Common myeloid progenitor, CD34-positive (primary cell): ENCODE measurements around the gene AGPAT3.

ENCODE experiments used
- CTCF ChIA-PET: fragments of 350-600 bp; sonication (Branson Sonifier 250); formaldehyde crosslinking; loops from one replicate; lab custom pipeline; 2021; ENCODE audit warnings: antibody characterized with exemption; lab: Charles Lee
- POLR2A ChIA-PET: fragments of 350-600 bp; sonication (Branson Sonifier 250); formaldehyde crosslinking; loops from one replicate; lab custom pipeline; 2021; ENCODE audit warnings: antibody characterized with exemption; lab: Charles Lee
- DNase-seq, 3 donors: peaks; one replicate each; pipeline versions ENCODE4 v3.0.0 to v3.0.0-alpha.2; 2013
- H3K27ac ChIP-seq, 2 experiments: 1 replicate in 1 of 2; 2 replicates in 1 of 2; pipeline ENCODE4 v1.7.0; 2013; ENCODE audit warnings: inconsistent platforms in 2 of 2, low read length in 2 of 2, mild to moderate bottlenecking in 2 of 2, low read depth in 1 of 2, moderate library complexity in 1 of 2; ENCODE audit not compliant: severe bottlenecking in 2 of 2, insufficient read depth in 1 of 2, poor library complexity in 1 of 2
- H3K27me3 ChIP-seq, 5 experiments: replicated peaks in 2 of 5; 1 replicate in 3 of 5; 2 replicates in 2 of 5; pipeline versions ENCODE4 v1.6.1 to v1.7.0; 2013; ENCODE audit warnings: low read length in 4 of 5, mild to moderate bottlenecking in 2 of 5, moderate library complexity in 2 of 5, inconsistent platforms in 1 of 5; ENCODE audit not compliant: insufficient read depth in 5 of 5, control insufficient read depth in 4 of 5
- H3K36me3 ChIP-seq, 4 experiments: 1 replicate in 2 of 4; 2 replicates in 2 of 4; pipeline versions ENCODE4 v1.6.1 to v1.7.0; 2013; ENCODE audit warnings: low read length in 3 of 4, control low read depth in 1 of 4, mild to moderate bottlenecking in 1 of 4; ENCODE audit not compliant: control insufficient read depth in 4 of 4, insufficient read depth in 4 of 4
- H3K4me1 ChIP-seq, 4 experiments: 1 replicate in 3 of 4; 2 replicates in 1 of 4; pipeline versions ENCODE4 v1.6.1 to v1.7.1; 2013; ENCODE audit warnings: low read length in 3 of 4, mild to moderate bottlenecking in 3 of 4, control low read depth in 1 of 4, inconsistent platforms in 1 of 4, moderate library complexity in 1 of 4; ENCODE audit not compliant: control insufficient read depth in 4 of 4, insufficient read depth in 4 of 4; ENCODE audit errors: control extremely low read depth in 1 of 4
- H3K4me3 ChIP-seq, 7 experiments: 1 replicate in 4 of 7; 2 replicates in 3 of 7; pipeline versions ENCODE4 v1.5.1 to v1.7.0; 2013; ENCODE audit warnings: mild to moderate bottlenecking in 7 of 7, low read length in 6 of 7, moderate library complexity in 6 of 7, inconsistent platforms in 2 of 7, low read depth in 2 of 7, control low read depth in 1 of 7; ENCODE audit not compliant: insufficient read depth in 4 of 7, control insufficient read depth in 1 of 7; ENCODE audit errors: extremely low read depth in 1 of 7
- H3K9me3 ChIP-seq, 5 experiments: 1 replicate in 4 of 5; 2 replicates in 1 of 5; pipeline versions ENCODE4 v1.6.1 to v1.7.1; 2013; ENCODE audit warnings: low read length in 4 of 5, mild to moderate bottlenecking in 2 of 5, inconsistent platforms in 1 of 5, low read depth in 1 of 5, moderate library complexity in 1 of 5; ENCODE audit not compliant: control insufficient read depth in 4 of 5, insufficient read depth in 2 of 5; ENCODE audit errors: control extremely low read depth in 1 of 5
- WGBS: methylation state at CpG from one replicate; pipeline ENCODE4 v1.1.5; 2013; ENCODE audit not compliant: insufficient coverage; 5-methylcytosine and 5-hydroxymethylcytosine counted together

AGPAT3 gene

DNA sequence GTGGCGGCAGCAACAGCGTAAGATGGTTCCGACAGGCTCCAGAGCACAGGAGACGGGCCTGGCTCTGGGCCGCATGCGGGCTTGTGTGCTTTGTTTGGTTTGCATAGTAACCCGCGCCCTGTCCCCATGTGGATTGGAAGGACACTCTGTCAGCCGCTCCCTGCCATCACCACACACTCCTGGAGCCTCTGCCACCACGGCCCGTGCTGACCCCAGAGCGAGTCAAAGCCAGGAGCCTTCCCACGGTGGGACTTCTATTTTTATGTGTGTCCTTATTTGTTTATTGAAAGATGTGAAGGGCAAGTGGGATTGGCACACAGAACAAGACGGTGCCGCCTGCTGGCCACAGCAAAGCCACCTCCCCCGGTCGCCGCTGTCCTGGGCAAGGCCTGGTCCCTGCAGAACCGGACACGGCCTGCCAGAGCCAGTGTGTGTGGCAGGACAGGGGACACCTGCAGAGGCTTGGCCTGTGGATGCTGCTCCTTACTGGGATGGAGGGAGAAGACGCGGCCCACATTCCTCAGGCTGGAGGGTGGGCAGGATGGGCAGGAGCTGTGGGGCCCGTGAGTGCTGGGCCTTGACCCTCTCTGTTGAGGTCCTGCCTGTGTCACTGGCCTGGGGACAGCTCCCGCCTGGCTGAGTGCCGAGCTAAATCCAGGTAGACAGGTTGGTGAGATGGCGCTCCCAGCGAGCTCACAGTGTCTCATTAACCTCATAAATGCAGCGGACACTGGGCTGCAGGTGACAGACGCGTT is 64.4 kb downstream of the AGPAT3 start:
- 94% methylated on average over 24 of the region's 30 CpGs for WGBS
- no peaks in the 10 kb centered on the region for H3K27me3 ChIP-seq
- no peak overlapping the region for H3K27ac ChIP-seq
- no peak for DNase-seq
- peaks cover 0 to 15% (median 3%) of the 10 kb centered on the region in 4 experiments for H3K4me1 ChIP-seq
- H3K36me3 ChIP-seq = peaks cover 0 to 21% (median 10%) of the 10 kb centered on the region in 4 experiments
- H3K9me3 ChIP-seq = no peaks in the 10 kb centered on the region
- no peak overlapping the region for H3K4me3 ChIP-seq
- ChIA-PET POLR2A (no interaction called here), CTCF (interaction anchor here (1.0 to 2.9 kb wide), 3 partner anchors 11 to 19 kb away, joined by 3 to 17 read pairs (median 7); no protein-coding TSS in a partner anchor)

DNA sequence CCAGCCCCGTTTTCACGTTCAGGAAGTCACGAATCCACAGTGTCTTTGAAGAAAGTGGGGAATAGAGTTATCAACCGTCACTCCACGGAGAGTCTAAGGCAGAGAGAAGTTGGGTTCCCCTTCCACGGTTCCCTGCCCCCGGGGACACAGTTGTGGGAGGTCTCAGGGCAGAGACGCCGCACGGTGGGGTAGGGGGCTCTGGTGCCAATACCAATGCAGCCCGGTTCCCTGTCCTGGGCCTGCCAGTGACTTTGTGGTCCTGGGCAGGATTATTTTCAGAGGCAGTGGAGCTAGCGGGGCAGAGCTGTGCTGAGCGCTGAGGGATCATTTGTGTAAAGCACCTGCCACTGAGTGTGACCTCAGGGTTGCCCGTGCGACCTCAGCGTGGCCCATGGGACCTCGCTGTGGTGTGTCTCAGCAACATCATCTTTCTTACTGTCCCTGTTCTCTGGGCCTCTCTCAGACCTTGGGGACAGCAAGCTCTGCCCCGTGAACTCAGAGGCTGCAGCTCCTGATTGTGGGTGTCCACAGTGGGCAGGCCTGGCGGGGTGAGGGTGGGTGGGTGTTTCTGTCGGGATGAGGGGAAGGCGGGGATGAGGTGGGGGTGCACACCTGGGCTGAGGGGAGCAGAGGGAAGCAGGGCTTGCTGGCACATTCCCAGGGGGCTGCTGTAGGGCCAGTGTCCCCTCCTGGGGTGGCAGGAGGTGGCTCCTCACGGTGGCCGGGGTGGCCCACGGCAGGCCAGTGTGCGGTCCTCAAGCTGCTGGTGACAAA is 65.2 kb downstream of the AGPAT3 start:
- 92% methylated on average over 22 of the region's 25 CpGs for WGBS
- Histone ChIP-seq H3K36me3 (peaks cover 0 to 20% (median 11%) of the 10 kb centered on the region in 4 experiments), H3K4me3 (no peak overlapping the region), H3K9me3 (no peaks in the 10 kb centered on the region), H3K27me3 (no peaks in the 10 kb centered on the region), H3K27ac (no peak overlapping the region), H3K4me1 (peaks cover 0 to 6% (median 3%) of the 10 kb centered on the region in 4 experiments)
- ChIA-PET POLR2A (no interaction called here), CTCF (interaction anchor here (1.0 to 2.9 kb wide), 5 partner anchors 10 to 58 kb away, joined by 3 to 17 read pairs (median 4); no protein-coding TSS in a partner anchor)
- DNase-seq = no peak

DNA sequence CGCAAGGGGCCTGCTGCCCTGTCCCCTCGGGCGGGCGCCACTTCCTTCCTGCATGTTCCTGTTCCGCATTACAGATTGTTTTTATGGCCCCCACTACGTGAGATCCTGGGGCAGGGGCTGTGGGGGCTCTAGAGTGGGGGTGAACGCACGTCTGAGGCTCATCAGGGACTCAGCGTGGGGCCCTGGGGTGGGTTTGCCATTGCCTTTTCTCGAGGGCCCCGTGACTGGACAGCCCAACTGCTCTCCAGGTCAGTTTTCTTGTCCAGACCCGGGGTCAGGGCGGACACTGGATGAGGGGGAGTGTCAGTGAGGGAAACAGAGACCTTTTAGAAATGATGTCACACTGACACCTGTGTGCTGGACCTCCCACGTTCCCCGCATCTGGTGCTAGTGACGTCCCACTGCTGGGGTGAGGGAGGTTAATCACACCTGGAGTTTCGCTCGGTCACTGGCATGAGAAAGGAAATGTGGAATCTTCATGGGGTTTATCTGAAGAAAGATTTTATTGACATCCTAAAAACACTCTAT is 65.9 kb downstream of the AGPAT3 start:
- no peaks in the 10 kb centered on the region for H3K9me3 ChIP-seq
- 72% methylated on average over 15 of the region's 18 CpGs for WGBS
- H3K27ac ChIP-seq = no peak overlapping the region
- H3K36me3 ChIP-seq = peaks cover 0 to 19% (median 9%) of the 10 kb centered on the region in 4 experiments
- ChIA-PET POLR2A (no interaction called here), CTCF (interaction anchor here (0.7 to 2.9 kb wide), 8 partner anchors 9 to 58 kb away, joined by 3 to 17 read pairs (median 4); no protein-coding TSS in a partner anchor)
- no peak overlapping the region for H3K4me3 ChIP-seq
- DNase-seq = no peak
- H3K27me3 ChIP-seq = no peaks in the 10 kb centered on the region
- peaks cover 0 to 5% (median 2%) of the 10 kb centered on the region in 4 experiments for H3K4me1 ChIP-seq

DNA sequence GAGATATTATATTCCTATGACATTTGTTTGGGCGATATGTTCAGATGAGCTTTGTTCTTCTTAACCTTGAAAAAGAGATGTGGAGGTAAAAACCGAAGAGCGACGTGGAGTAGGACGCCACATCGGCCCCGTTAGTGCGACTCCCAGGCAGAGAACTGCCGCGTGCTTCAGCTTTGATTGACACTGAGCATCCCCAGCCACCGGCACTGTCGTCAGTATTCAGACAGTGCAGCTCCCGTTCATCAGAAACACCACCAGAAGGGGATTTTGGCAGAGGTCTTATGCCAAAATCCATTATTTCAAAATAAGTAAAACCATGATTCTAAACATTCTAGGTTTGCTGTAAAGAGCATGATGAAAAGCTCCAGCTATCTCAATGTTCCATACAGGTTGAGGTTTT is 66.5 kb downstream of the AGPAT3 start:
- ChIA-PET CTCF (interaction anchor here (0.7 to 2.9 kb wide), 6 partner anchors 9 to 57 kb away, joined by 3 to 17 read pairs (median 4); no protein-coding TSS in a partner anchor), POLR2A (no interaction called here)
- Histone ChIP-seq H3K4me1 (peaks cover 0 to 5% (median 2%) of the 10 kb centered on the region in 4 experiments), H3K9me3 (no peaks in the 10 kb centered on the region), H3K36me3 (peaks cover 0 to 19% (median 8%) of the 10 kb centered on the region in 4 experiments), H3K27me3 (no peaks in the 10 kb centered on the region), H3K4me3 (no peak overlapping the region), H3K27ac (no peak overlapping the region)
- DNase-seq = no peak
- 98% methylated on average over 9 of the region's 13 CpGs for WGBS

DNA sequence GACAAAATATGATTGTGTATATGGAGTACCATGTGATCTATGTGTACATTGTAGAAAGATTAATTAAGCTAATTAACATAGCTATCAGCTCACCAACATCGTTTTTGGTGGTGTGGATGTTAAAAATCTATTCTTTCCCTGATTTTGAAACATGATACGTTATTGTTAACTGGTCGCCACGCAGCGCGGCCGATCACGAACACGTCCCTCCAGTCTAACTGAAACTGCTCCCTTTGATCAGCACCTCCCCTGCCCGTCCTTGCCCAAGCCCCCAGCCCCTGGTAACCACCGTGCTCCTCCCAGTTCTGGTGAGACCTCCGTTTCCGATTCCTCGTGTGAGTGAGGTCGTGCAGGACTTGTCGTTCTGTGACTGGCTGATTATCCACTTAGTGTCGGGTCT is 67.0 kb downstream of the AGPAT3 start:
- Histone ChIP-seq H3K36me3 (peaks cover 0 to 19% (median 8%) of the 10 kb centered on the region in 4 experiments), H3K27me3 (no peaks in the 10 kb centered on the region), H3K27ac (no peak overlapping the region), H3K4me3 (no peak overlapping the region), H3K4me1 (peaks cover 0 to 5% (median 2%) of the 10 kb centered on the region in 4 experiments), H3K9me3 (no peaks in the 10 kb centered on the region)
- WGBS = 98% methylated on average over 16 of the region's 17 CpGs
- no peak for DNase-seq
- CTCF ChIA-PET = interaction anchor here (1.3 to 2.9 kb wide), 4 partner anchors 8 to 43 kb away, joined by 3 to 17 read pairs (median 4); no protein-coding TSS in a partner anchor
- POLR2A ChIA-PET = no interaction called here

DNA sequence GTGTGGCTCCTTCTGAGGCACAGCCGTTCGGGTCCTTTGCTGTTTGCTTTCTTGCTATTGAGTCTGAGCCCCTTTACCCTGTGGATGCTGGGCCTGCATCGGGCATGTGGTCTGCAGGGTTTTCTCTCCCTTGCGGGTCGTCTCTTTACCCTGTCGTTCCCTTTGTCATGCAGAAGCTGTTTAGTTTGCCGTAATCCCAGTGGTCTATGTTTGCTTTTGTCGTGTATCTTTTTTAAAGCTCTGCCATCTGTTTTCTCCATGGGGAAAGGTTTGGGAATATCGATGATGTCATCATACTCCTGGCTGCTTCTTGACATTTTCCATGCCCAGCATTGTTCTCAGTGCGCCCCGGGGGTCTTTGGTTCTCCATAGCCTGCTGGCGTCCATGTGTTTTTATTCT is 68.2 kb downstream of the AGPAT3 start:
- ChIA-PET CTCF (interaction anchor here (1.4 kb wide), 1 partner anchor 115 kb away, joined by 5 read pairs; no protein-coding TSS in a partner anchor), POLR2A (no interaction called here)
- H3K4me1 ChIP-seq = peaks cover 0 to 10% (median 6%) of the 10 kb centered on the region in 4 experiments
- no peaks in the 10 kb centered on the region for H3K9me3 ChIP-seq
- WGBS = 95% methylated on average over 12 of the region's 12 CpGs
- H3K27me3 ChIP-seq = no peaks in the 10 kb centered on the region
- DNase-seq = no peak
- no peak overlapping the region for H3K27ac ChIP-seq
- no peak overlapping the region for H3K4me3 ChIP-seq
- H3K36me3 ChIP-seq = peaks cover 0 to 19% (median 5%) of the 10 kb centered on the region in 4 experiments
